Natural killer cell (primary cell): ENCODE data around the gene PCAT7. TPM values are rescaled to one million over a fixed set of nuclear protein-coding genes. Genes with fewer than 3 reads are reported as not detected.

ENCODE experiments used
- ATAC-seq, 3 donors: fragments of 150-1000 bp in 2 of 3; fragments of 200-7000 bp in 1 of 3; cut with Tn5 transposase; 1 replicate in 1 of 3; 2 replicates in 2 of 3; pipeline ENCODE4 v1.10.0; 2021; ENCODE audit warnings: mild to moderate bottlenecking in 2 of 3, moderate library complexity in 2 of 3
- DNase-seq, 2 donors: peaks; one replicate each; pipeline versions ENCODE4 v3.0.0 to v3.0.0-alpha.2; 2013 to 2021; ENCODE audit warnings: mixed read lengths in 1 of 2
- H3K27ac ChIP-seq: one replicate; pipeline ENCODE4 v1.5.1; 2013; ENCODE audit warnings: mild to moderate bottlenecking, low read length
- H3K27me3 ChIP-seq: one replicate; pipeline ENCODE4 v1.6.1; 2013; ENCODE audit warnings: low read length; ENCODE audit not compliant: control insufficient read depth, insufficient read depth
- H3K36me3 ChIP-seq: one replicate; pipeline ENCODE4 v1.6.1; 2013; ENCODE audit warnings: low read length; ENCODE audit not compliant: control insufficient read depth, insufficient read depth
- H3K4me1 ChIP-seq: one replicate; pipeline ENCODE4 v1.6.1; 2013; ENCODE audit warnings: low read length; ENCODE audit not compliant: control insufficient read depth, insufficient read depth
- H3K4me3 ChIP-seq: one replicate; pipeline ENCODE4 v1.5.1; 2013; ENCODE audit warnings: low read length
- H3K9me3 ChIP-seq: one replicate; pipeline ENCODE4 v1.6.1; 2013; ENCODE audit warnings: low read length; ENCODE audit not compliant: control insufficient read depth, insufficient read depth
- H3K27ac Mint-ChIP-seq, 2 donors: one replicate each; pipeline ENCODE4 v1.8.0; 2022; ENCODE audit warnings: mild to moderate bottlenecking in 2 of 2, mixed read lengths in 2 of 2, moderate library complexity in 1 of 2
- H3K27me3 Mint-ChIP-seq, 2 donors: one replicate each; pipeline ENCODE4 v1.8.0; 2022; ENCODE audit warnings: low read depth in 2 of 2, mixed read lengths in 2 of 2
- H3K36me3 Mint-ChIP-seq: one replicate; pipeline ENCODE4 v1.8.0; 2022; ENCODE audit warnings: mixed read lengths
- H3K4me1 Mint-ChIP-seq, 2 donors: one replicate each; pipeline ENCODE4 v1.8.0; 2022; ENCODE audit warnings: mixed read lengths in 2 of 2
- H3K4me3 Mint-ChIP-seq: one replicate; pipeline ENCODE4 v1.8.0; 2022; ENCODE audit warnings: mild to moderate bottlenecking, moderate library complexity, mixed read lengths
- H3K9me3 Mint-ChIP-seq, 2 donors: one replicate each; pipeline ENCODE4 v1.8.0; 2022; ENCODE audit warnings: mixed read lengths in 2 of 2
- CTCF ChIP-seq: fragments of 200-600 bp; IDR thresholded peaks from one replicate; pipeline ENCODE4 v1.8.0; 2022; ENCODE audit warnings: antibody characterized with exemption
- WGBS: methylation state at CpG from one replicate; pipeline ENCODE4 v1.1.7; 2013; ENCODE audit warnings: missing lambda C conversion rate; ENCODE audit not compliant: insufficient coverage; 5-methylcytosine and 5-hydroxymethylcytosine counted together
- intact Hi-C: fragments of 100-400 bp; cut with micrococcal nuclease; formaldehyde crosslinking; loops from one replicate; pipeline ENCODE4 v1.14.2; 2022
- total RNA-seq, 4 donors: library from RNA; stranded (reverse); fragments of 120-200 nt in 1 of 4; gene quantifications; one replicate each; pipeline versions ENCODE4 v1.2.3 to v1.2.4, GENCODE V29; 2013 to 2022

Gene PCAT7
- total RNA-seq, 3 donors from 2014 or later (not counting 1 experiment from before 2014, with no cell fraction given) = not detected

DNA sequence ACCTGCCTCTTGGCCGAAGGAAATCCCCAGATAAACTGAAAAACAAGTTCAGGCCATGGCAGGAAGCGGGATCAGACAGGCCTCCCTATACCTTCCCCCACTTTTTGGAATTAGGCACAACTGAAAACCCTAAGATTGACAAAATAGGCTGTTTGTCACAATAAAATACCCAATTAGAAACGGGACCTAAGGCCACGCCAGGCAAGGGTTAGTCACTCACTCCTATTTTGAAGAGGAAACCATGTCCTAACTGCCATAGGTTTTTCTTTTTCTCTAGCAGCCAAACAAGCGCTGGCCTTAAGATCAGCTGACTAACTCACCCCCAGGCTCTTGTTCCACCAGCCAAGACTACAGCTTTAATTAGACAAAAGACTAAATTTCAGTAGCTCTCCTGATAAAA lies 26.8 kb downstream of the PCAT7 start:
- no peaks in the 10 kb centered on the region for H3K9me3 Mint-ChIP-seq
- no peaks in the 10 kb centered on the region for H3K36me3 ChIP-seq
- H3K27ac ChIP-seq = no peak overlapping the region
- intact Hi-C loops = no loop called here
- H3K4me3 Mint-ChIP-seq = no peak overlapping the region
- peaks cover 2% of the 10 kb centered on the region for H3K4me1 ChIP-seq
- H3K27me3 Mint-ChIP-seq = peaks cover 0 to 9% of the 10 kb centered on the region in 2 donors
- H3K9me3 ChIP-seq = no peaks in the 10 kb centered on the region
- TF ChIP-seq CTCF = no peak
- H3K4me1 Mint-ChIP-seq = no peaks in the 10 kb centered on the region
- no peaks in the 10 kb centered on the region for H3K36me3 Mint-ChIP-seq
- H3K27ac Mint-ChIP-seq = no peak overlapping the region
- 91% methylated on average over 5 of the region's 5 CpGs for WGBS
- H3K4me3 ChIP-seq = no peak overlapping the region
- ATAC-seq = no peak
- H3K27me3 ChIP-seq = no peaks in the 10 kb centered on the region
- DNase-seq = no peak

GRCh38 chr9:94584555-94584954 lies 29.7 kb downstream of the PCAT7 start:
- no peak overlapping the region for H3K27ac ChIP-seq
- peaks cover 4% of the 10 kb centered on the region for H3K4me1 ChIP-seq
- H3K36me3 Mint-ChIP-seq = no peaks in the 10 kb centered on the region
- no peak overlapping the region for H3K4me3 Mint-ChIP-seq
- no peaks in the 10 kb centered on the region for H3K27me3 ChIP-seq
- H3K27me3 Mint-ChIP-seq = peaks cover 0 to 8% of the 10 kb centered on the region in 2 donors
- WGBS = 48% methylated on average over 6 of the region's 6 CpGs
- no peak overlapping the region for H3K4me3 ChIP-seq
- no peaks in the 10 kb centered on the region for H3K9me3 ChIP-seq
- no peaks in the 10 kb centered on the region for H3K4me1 Mint-ChIP-seq
- intact Hi-C loops = no loop called here
- no peak overlapping the region for H3K27ac Mint-ChIP-seq
- ATAC-seq (no peak), DNase-seq (peak in 1 of 2 donors; percentile 66)
- H3K36me3 ChIP-seq = no peaks in the 10 kb centered on the region
- H3K9me3 Mint-ChIP-seq = no peaks in the 10 kb centered on the region
- no peak for TF ChIP-seq CTCF

DNA sequence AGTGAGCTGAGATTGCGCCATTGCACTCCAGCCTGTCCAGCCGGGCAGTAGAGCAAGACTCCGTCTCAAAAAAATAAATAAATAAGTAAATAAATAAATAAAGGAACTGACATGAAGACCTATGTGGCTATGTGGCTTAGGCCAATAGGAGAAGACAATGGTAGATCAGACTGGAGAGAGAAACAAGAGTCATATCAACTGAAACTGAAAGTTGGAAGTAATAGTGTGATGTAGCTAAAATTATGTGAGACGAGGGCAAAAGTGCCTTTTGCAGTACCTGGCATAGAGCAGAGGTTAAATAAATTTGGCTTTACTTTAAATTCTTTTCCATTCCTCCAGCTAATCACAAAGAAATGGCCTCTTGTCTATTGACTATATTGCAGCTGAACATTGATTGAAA lies 31.4 kb downstream of the PCAT7 start:
- H3K27me3 Mint-ChIP-seq = peaks cover 0 to 8% of the 10 kb centered on the region in 2 donors

More for the DNA sequence above, 31.4 kb downstream of the PCAT7 start:
- DNase-seq (no peak), ATAC-seq (no peak)
- no peak overlapping the region for H3K27ac ChIP-seq
- H3K4me3 Mint-ChIP-seq = no peak overlapping the region
- no peaks in the 10 kb centered on the region for H3K9me3 Mint-ChIP-seq
- H3K4me3 ChIP-seq = no peak overlapping the region
- peaks cover 4% of the 10 kb centered on the region for H3K4me1 ChIP-seq
- no peaks in the 10 kb centered on the region for H3K4me1 Mint-ChIP-seq
- no peaks in the 10 kb centered on the region for H3K36me3 ChIP-seq
- no peaks in the 10 kb centered on the region for H3K36me3 Mint-ChIP-seq
- intact Hi-C loops = no loop called here
- no peaks in the 10 kb centered on the region for H3K27me3 ChIP-seq
- H3K9me3 ChIP-seq = no peaks in the 10 kb centered on the region
- no peak overlapping the region for H3K27ac Mint-ChIP-seq
- no peak for TF ChIP-seq CTCF
- 79% methylated on average over 4 of the region's 4 CpGs for WGBS
